Osteoblast (primary cell): ENCODE data around the gene PPME1. TPM values are rescaled to one million over a fixed set of nuclear protein-coding genes. Genes with fewer than 3 reads are reported as not detected.

Experiments
- DNase-seq: peaks from one replicate; pipeline ENCODE4 v3.0.0; 2011; ENCODE audit warnings: low spot score, mixed read lengths; ENCODE audit not compliant: insufficient read length; ENCODE audit errors: missing footprints
- H2AFZ ChIP-seq: 2 replicates; pipeline ENCODE4 v1.6.0; 2011; ENCODE audit warnings: mild to moderate bottlenecking, low read length
- H3K27ac ChIP-seq: 2 replicates; pipeline ENCODE4 v1.5.1; 2011; ENCODE audit warnings: mild to moderate bottlenecking, low read depth, low read length, moderate library complexity
- H3K27me3 ChIP-seq: 2 replicates; pipeline ENCODE4 v1.6.0; 2012; ENCODE audit warnings: mild to moderate bottlenecking, control low read depth, inconsistent platforms, low read length, moderate library complexity; ENCODE audit not compliant: insufficient read depth
- H3K36me3 ChIP-seq: 2 replicates; pipeline ENCODE4 v1.5.1; 2011; ENCODE audit warnings: mild to moderate bottlenecking, low read length, control low read depth, moderate library complexity; ENCODE audit not compliant: insufficient read depth
- H3K4me1 ChIP-seq: 2 replicates; pipeline ENCODE4 v1.5.1; 2011; ENCODE audit warnings: mild to moderate bottlenecking, low read length, control low read depth, moderate library complexity; ENCODE audit not compliant: insufficient read depth
- H3K4me2 ChIP-seq: 2 replicates; pipeline ENCODE4 v1.6.0; 2011; ENCODE audit warnings: mild to moderate bottlenecking, low read length; ENCODE audit not compliant: insufficient read depth
- H3K4me3 ChIP-seq: fragments of 200-600 bp; sonication (generic); 3 replicates; pipeline ENCODE4 v1.5.1; 2012; ENCODE audit warnings: mild to moderate bottlenecking, low read length, inconsistent platforms; ENCODE audit not compliant: insufficient read depth
- H3K79me2 ChIP-seq: 2 replicates; pipeline ENCODE4 v1.6.0; 2012; ENCODE audit warnings: mild to moderate bottlenecking, low read length, control low read depth, inconsistent platforms; ENCODE audit not compliant: insufficient read depth
- H3K9me3 ChIP-seq: 2 replicates; pipeline ENCODE4 v1.5.1; 2011; ENCODE audit warnings: low read depth, low read length, control low read depth
- H4K20me1 ChIP-seq: 2 replicates; pipeline ENCODE4 v1.6.0; 2012; ENCODE audit warnings: mild to moderate bottlenecking, low read length, control low read depth; ENCODE audit not compliant: insufficient read depth
- total RNA-seq: library from RNA; depleted of rRNA; stranded (reverse); fragments of >200 nt; gene quantifications from 2 replicates; pipeline ENCODE4 v1.2.3, GENCODE V29; 2012
- TF ChIP-seq, protein P1 (sequence below): IDR thresholded peaks from 2 replicates; pipeline ENCODE4 v1.5.1; 2011; ENCODE audit warnings: mild to moderate bottlenecking, low read depth, low read length, moderate library complexity; ENCODE audit errors: extremely low read depth

The PPME1 gene
- total RNA-seq, 1 donor = 18.5 TPM

DNA sequence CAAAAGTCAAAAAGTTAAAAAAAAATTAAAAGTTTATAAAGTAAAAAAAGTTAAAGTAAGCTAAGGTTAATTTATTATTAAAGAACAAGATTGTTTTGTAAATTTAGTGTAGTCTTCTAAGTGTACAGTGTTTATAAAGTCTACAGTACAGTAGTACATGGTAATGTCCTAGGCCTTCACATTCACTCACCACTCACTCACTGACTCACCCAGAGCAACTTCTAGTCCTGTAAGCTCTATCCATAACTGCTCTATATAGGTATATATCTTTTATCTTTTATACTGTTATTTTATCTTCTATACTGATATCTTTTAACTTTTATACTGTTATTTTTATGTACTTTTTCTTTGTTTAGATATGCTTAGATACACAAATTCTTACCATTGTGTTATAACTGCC is 11.4 kb upstream of the PPME1 start:
- H4K20me1 ChIP-seq = no peaks in the 10 kb centered on the region
- H3K79me2 ChIP-seq = no peaks in the 10 kb centered on the region
- no peak overlapping the region for H3K4me2 ChIP-seq
- peaks cover 8% of the 10 kb centered on the region for H3K4me1 ChIP-seq
- H3K9me3 ChIP-seq = no peaks in the 10 kb centered on the region
- H3K4me3 ChIP-seq = no peak overlapping the region
- no peaks in the 10 kb centered on the region for H3K27me3 ChIP-seq
- H2AFZ ChIP-seq = no peak overlapping the region
- no peak for DNase-seq
- no peak overlapping the region for H3K27ac ChIP-seq
- TF ChIP-seq, protein P1, sequence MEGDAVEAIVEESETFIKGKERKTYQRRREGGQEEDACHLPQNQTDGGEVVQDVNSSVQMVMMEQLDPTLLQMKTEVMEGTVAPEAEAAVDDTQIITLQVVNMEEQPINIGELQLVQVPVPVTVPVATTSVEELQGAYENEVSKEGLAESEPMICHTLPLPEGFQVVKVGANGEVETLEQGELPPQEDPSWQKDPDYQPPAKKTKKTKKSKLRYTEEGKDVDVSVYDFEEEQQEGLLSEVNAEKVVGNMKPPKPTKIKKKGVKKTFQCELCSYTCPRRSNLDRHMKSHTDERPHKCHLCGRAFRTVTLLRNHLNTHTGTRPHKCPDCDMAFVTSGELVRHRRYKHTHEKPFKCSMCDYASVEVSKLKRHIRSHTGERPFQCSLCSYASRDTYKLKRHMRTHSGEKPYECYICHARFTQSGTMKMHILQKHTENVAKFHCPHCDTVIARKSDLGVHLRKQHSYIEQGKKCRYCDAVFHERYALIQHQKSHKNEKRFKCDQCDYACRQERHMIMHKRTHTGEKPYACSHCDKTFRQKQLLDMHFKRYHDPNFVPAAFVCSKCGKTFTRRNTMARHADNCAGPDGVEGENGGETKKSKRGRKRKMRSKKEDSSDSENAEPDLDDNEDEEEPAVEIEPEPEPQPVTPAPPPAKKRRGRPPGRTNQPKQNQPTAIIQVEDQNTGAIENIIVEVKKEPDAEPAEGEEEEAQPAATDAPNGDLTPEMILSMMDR = no peak
- no peaks in the 10 kb centered on the region for H3K36me3 ChIP-seq

DNA sequence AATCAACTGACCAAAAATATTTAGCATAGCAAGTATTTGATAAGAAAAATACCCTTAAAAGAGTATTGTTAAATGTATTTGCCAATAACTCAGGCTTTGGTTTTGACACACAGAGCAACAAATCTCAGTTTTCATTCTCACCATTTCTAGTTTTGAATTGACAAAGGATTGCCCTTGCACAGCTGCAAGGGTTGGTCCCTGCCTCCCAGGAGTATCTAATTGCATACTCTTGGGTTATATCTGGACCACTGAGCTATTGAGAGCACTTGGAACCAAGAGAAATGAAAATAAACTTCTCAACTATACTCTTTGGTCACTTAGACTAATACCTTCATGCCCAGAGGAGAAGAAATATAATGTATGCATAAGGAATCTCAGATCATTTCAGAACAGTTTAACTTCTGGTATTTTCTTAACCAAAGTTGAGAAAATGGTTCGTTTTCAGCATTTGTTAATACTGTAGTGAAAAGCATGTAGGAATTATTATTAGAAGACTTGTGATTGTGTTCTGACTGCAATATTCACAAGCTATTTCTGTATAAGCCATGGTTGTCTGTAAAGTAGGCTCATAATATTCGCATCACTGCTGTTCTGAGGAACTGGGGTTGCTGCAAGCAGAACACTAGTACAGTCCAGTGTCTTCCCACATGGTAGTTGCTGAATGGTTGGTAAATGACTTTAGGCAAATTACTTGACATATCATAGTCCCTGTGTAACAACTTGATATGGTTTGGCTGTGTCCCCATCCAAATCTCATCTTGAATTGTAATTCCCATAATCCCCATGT is 8.2 kb upstream of the PPME1 start:
- Histone ChIP-seq H3K4me1 (no peaks in the 10 kb centered on the region), H2AFZ (no peak overlapping the region), H3K9me3 (no peaks in the 10 kb centered on the region), H3K4me3 (no peak overlapping the region), H3K79me2 (no peaks in the 10 kb centered on the region), H3K4me2 (no peak overlapping the region), H3K36me3 (peaks cover 17% of the 10 kb centered on the region), H4K20me1 (no peaks in the 10 kb centered on the region), H3K27me3 (no peaks in the 10 kb centered on the region), H3K27ac (no peak overlapping the region)
- DNase-seq = no peak
- TF ChIP-seq, protein P1 = no peak

DNA sequence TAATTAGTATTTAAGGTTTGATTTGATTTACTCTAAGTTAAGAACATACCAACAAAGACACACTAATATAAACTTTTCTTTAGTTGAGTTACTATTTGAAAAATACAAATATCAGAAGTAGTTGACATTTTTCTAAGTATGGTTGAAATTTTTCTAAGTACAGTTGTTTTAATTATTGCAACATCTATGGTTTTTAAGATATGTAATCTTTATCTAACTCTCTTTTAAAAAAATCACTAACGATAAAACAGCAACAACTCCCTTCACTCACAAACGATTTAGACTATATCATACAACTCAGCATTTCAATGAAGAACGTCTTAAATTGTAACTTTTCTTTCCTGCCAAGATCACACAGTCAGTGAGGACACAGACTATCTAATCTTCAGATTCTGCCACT is 2.3 kb upstream of the PPME1 start:
- TF ChIP-seq, protein P1 = no peak
- H2AFZ ChIP-seq = no peak overlapping the region
- H3K79me2 ChIP-seq = peaks cover 42% of the 10 kb centered on the region
- no peaks in the 10 kb centered on the region for H3K27me3 ChIP-seq
- H3K27ac ChIP-seq = no peak overlapping the region
- H4K20me1 ChIP-seq = peaks cover 6% of the 10 kb centered on the region
- no peak overlapping the region for H3K4me2 ChIP-seq
- DNase-seq = no peak
- H3K9me3 ChIP-seq = no peaks in the 10 kb centered on the region
- peaks cover 17% of the 10 kb centered on the region for H3K36me3 ChIP-seq
- H3K4me3 ChIP-seq = no peak overlapping the region
- peaks cover 21% of the 10 kb centered on the region for H3K4me1 ChIP-seq

DNA sequence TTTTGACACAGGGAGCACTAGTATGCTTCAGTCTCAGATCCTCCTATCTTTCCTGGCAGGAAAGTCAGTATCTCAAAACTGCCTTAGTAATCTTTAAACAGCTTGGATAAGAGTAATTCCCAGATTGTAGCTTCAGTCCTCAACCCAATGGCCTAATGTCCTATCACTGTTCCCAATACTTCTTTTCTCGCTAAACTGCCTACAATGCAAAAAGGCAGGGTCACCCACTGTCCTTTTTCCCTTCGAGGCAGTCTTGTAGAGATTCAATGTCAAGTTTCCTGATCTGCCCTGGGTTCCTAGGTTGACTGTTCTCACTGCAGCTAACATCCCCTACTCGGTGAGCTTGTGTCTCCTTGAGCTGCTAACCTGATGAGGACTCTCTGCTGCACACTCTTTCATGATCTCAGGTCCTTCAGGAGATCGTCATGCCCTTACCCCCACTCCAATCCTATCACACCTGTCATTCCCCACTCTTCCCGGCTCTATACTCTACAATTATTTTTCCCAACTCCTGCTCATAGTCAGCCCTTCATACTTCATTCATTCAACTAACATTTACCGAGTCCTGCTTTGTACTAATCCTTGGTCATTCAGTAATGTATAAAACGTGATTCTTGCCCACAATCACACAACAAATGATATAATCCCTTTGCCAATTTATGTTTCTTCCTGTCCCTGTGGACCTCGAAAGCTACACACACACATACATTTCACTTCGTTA is 1.2 kb upstream of the PPME1 start:
- peaks cover 53% of the 10 kb centered on the region for H3K79me2 ChIP-seq
- TF ChIP-seq, protein P1 = no peak

More for the DNA sequence above, 1.2 kb upstream of the PPME1 start:
- no peak for DNase-seq
- Histone ChIP-seq H3K27ac (peak overlapping the region; percentile 84), H4K20me1 (peaks cover 11% of the 10 kb centered on the region), H3K36me3 (peaks cover 17% of the 10 kb centered on the region), H3K27me3 (no peaks in the 10 kb centered on the region), H3K4me1 (peaks cover 21% of the 10 kb centered on the region), H2AFZ (peak overlapping the region; percentile 94), H3K4me3 (peak overlapping the region; percentile 88), H3K9me3 (no peaks in the 10 kb centered on the region), H3K4me2 (peak overlapping the region; percentile 86)
